Brain microvascular endothelial cell (primary cell): ENCODE measurements around the gene TBX6.
A peak's percentile ranks its signal among the peaks of the same experiment; 100 is the strongest.

ENCODE experiments used
- DNase-seq: peaks from one replicate; pipeline ENCODE4 v3.0.0-alpha.2; 2020
- H3K27ac ChIP-seq: fragments of 250-450 bp; sonication (Bioruptor Pico); 2 replicates; pipeline ENCODE4 v1.5.1; 2020; ENCODE audit warnings: mild to moderate bottlenecking, moderate library complexity
- H3K27me3 ChIP-seq: fragments of 250-450 bp; sonication (Bioruptor Pico); replicated peaks from 2 replicates; pipeline ENCODE4 v1.5.1; 2020; ENCODE audit warnings: mild to moderate bottlenecking
- H3K36me3 ChIP-seq: fragments of 250-450 bp; sonication (Bioruptor Pico); replicated peaks from 2 replicates; pipeline ENCODE4 v1.5.1; 2020; ENCODE audit warnings: mild to moderate bottlenecking
- H3K4me3 ChIP-seq: 2 replicates; pipeline ENCODE4 v1.5.1; 2011; ENCODE audit warnings: low read depth, mild to moderate bottlenecking, control low read depth, low read length, moderate library complexity
- CTCF ChIP-seq: IDR thresholded peaks from 2 replicates; pipeline ENCODE4 v1.5.1; 2011; ENCODE audit warnings: low read depth, mild to moderate bottlenecking, moderate library complexity, low read length, control low read depth, inconsistent platforms; ENCODE audit errors: missing control alignments
- in situ Hi-C: cut with HindIII; loops from 2 replicates; pipeline ENCODE4 v1.10.0; 2017; ENCODE audit warnings: low sequenced_read_pairs, low pct_ligation_motif_present

TBX6 gene

GRCh38 chr16:30060836-30061554 is 30.7 kb downstream of the TBX6 start:
- Histone ChIP-seq H3K27ac (no peak overlapping the region), H3K27me3 (no peaks in the 10 kb centered on the region), H3K36me3 (peaks cover 10% of the 10 kb centered on the region), H3K4me3 (no peak overlapping the region)
- TF ChIP-seq CTCF = no peak
- in situ Hi-C loops = no loop called here
- no peak for DNase-seq

- peaks cover 10% of the 10 kb centered on the region for H3K36me3 ChIP-seq
- in situ Hi-C loops = no loop called here
- H3K27ac ChIP-seq = no peak overlapping the region
- H3K4me3 ChIP-seq = no peak overlapping the region
- H3K27me3 ChIP-seq = no peaks in the 10 kb centered on the region
- DNase-seq = no peak
- no peak for TF ChIP-seq CTCF
Measured at GRCh38 chr16:30060346-30060745, 31.4 kb downstream of the TBX6 start.

- no peak overlapping the region for H3K27ac ChIP-seq
Measured at GRCh38 chr16:30054959-30055553, 36.7 kb downstream of the TBX6 start.

GRCh38 chr16:30054451-30054850 is 37.3 kb downstream of the TBX6 start:
- Histone ChIP-seq H3K27ac (no peak overlapping the region), H3K27me3 (no peaks in the 10 kb centered on the region), H3K4me3 (peak overlapping the region; percentile 3), H3K36me3 (peaks cover under 1% of the 10 kb centered on the region)
- no peak for TF ChIP-seq CTCF
- no peak for DNase-seq
- in situ Hi-C loops = no loop called here

More at GRCh38 chr16:30054959-30055553, 36.7 kb downstream of the TBX6 start:
- TF ChIP-seq CTCF = peak; percentile 78
- Histone ChIP-seq H3K36me3 (peaks cover 6% of the 10 kb centered on the region), H3K27me3 (no peaks in the 10 kb centered on the region), H3K4me3 (no peak overlapping the region)
- DNase-seq = no peak
- in situ Hi-C loops = no loop called here

- no peak for TF ChIP-seq CTCF
- DNase-seq = peak; percentile 43
- H3K27me3 ChIP-seq = no peaks in the 10 kb centered on the region
- peak overlapping the region; percentile 59 for H3K27ac ChIP-seq
- in situ Hi-C loops = no loop called here
- H3K4me3 ChIP-seq = peak overlapping the region; percentile 79
- no peaks in the 10 kb centered on the region for H3K36me3 ChIP-seq
Measured at GRCh38 chr16:30053376-30054015, 38.2 kb downstream of the TBX6 start.
